GM18861 (cell line): Measurements from ENCODE around the gene TRABD.

ENCODE experiments used
- ATAC-seq: cut with Tn5 transposase; IDR thresholded peaks from one replicate; pipeline ENCODE4 v1.9.1; 2021; ENCODE audit not compliant: unreplicated experiment

TRABD gene

DNA sequence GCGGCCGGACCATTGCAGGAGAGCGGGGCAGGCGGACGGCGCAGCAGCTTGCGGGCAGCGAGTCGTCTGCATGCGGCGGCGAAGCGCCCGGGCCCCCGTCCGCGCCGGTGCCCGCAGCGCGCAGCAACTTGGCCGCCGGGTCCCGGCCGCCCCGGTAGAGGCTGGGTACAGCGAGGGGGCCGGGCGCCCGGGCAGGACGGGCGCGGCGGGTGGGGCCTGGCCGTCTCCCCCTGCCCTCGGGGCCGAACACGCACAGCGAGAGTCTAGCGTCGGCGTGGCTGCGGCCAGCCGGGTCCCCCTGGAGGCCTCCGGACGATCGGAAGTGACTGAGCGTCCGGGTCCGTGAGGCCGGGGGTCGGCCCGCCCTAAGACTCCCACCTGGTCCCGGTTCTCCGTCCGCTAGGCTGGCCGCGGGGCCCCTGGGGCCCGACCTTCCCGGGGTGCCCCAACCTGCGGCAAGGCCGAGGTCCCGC, 775 bp upstream of the TRABD start:
- ATAC-seq, result no peak

GRCh38 chr22:50186181-50186714, 535 bp downstream of the TRABD start:
- ATAC-seq, result no peak

DNA sequence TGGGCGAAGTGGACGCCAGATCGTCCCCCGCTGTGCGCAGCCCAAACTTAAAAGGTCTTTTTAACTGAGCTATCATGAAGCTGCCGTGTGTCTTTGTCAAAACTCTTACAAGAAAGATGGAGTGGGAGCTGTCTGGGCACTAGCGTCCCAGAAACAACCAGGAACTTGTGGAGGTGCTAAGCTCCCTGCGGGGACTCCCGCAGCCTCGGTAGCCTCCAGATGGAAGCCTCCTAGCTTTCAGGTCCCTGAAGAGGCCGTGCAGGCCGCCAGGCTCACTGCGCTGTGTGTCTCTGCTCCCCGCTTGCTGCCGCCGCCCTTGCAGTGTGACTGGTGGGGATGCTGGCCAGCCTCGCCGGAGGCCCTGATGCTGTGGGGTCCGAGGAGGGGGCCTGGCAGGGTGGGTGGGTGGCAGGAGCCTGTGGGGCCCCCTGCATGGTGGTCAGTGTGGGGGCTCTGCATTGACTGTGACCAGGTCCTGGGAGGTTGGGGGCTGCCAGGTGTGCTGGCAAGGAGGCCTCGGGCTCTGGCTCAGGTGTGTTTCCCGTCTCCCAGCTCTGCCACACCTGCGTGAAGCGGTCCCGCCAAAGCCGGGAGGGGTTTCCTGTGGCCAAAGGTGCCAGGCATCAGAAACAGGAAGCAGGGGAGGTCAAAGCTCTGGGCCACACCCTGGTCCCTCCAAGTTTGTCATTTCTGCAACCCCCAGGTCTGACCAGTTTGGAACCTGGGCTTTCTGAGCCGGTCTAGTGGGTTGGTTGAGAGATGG, 1.2 kb downstream of the TRABD start:
- ATAC-seq, result no peak

DNA sequence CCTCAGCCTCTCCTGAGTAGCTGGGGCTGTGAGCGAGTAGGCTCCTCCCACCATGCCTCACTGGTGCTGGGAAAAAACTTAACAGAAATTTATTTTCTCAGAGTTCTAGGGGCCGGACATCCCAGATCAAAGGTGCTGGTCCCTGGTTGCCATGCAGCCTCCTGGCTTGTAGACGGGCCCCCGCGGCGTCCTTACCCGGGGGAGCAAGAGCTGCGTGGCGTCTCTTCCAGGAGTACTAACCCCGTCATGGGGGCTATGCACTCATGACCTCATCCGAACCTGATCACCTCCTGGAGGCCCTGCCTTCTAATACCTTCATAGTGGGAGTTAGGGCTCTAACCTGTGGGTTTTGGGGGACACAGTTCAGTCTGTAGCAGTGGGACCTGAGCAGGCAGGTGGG, 2.6 kb downstream of the TRABD start:
- ATAC-seq, result no peak

DNA sequence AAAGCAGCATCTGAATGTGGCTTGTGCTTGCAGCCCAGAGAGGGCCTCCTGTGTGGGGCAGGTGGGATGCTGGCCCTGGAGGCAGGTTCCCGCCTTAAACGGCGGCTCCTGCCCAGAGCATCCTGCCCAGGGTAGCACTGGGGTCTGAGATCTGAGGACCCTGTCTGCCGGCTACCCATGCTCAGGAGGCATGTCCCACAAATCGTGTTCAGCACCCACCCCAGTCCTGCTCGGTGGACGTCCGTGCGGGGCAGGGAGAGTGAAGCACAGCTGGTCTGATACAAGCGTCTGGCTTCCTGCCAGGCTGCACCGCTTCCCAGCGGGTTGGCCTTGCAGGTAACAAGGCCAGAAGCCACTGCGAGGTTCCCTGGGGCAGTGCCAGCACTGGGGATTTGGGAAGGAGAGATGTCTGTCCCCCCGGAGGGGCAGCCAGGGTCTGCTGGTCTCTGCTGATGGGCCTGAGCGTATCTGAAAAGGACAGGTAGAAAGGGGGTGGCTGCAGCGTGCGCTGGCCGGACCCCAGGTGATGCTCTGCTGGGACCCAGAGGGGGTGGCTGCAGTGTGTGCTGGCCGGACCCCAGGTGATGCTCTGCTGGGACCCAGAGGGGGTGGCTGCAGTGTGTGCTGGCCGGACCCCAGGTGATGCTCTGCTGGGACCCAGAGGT, 3.6 kb downstream of the TRABD start:
- no peak for ATAC-seq

DNA sequence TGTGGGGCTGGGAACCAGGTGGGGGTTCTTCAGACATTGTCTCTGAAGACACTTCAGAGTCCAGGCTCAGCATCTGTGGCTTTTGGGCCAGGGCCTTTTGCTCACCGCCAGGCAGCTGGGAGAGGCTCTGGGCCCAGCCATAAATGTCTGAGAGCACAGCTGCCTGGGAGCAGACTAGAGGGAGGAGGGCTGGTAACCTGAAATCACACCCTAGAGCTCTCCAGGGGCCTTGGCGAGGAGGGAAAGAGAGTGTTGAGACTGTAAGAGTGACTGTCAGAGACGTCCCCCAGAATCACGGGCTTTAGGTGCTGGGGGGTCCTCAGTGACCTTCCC, 4.1 kb downstream of the TRABD start:
- no peak for ATAC-seq

DNA sequence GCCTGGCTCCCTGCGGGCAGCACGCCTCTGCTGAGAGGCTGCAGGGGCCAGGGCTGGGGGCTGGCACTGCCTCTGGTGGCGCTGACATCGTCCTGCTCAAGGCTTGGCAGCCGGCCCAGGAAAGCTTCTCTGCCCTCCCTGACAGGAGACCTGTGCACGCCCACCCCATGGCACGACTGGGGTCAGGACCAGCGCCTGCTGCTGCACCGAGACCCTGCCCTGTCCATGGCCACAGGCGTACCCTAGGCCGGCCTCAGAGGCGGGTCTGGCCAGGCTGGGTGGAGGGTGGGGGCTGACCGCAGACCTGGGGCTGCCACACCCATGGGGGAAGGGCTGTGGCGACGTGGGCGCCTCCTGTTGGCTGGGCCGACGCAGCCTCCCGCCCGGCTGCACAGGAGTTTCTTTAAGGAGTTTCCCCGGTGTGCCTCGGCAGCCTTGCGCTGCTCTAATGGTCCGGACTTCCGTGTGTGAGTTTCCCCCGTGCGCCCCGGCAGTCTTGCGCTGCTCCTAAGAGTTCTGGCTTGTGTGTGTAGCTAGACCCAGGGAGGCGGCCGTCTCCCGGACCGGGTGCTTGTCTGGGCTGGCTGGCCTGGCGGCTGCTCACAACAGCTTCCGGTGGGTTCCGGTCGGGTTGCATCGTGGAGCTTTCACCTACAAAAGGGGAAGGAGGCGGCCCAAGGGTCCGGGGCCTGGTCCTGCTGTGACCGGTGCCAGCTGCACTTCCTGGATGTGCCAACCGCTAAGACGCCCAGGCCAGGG, 4.6 kb downstream of the TRABD start:
- ATAC-seq, result peak; percentile 36

DNA sequence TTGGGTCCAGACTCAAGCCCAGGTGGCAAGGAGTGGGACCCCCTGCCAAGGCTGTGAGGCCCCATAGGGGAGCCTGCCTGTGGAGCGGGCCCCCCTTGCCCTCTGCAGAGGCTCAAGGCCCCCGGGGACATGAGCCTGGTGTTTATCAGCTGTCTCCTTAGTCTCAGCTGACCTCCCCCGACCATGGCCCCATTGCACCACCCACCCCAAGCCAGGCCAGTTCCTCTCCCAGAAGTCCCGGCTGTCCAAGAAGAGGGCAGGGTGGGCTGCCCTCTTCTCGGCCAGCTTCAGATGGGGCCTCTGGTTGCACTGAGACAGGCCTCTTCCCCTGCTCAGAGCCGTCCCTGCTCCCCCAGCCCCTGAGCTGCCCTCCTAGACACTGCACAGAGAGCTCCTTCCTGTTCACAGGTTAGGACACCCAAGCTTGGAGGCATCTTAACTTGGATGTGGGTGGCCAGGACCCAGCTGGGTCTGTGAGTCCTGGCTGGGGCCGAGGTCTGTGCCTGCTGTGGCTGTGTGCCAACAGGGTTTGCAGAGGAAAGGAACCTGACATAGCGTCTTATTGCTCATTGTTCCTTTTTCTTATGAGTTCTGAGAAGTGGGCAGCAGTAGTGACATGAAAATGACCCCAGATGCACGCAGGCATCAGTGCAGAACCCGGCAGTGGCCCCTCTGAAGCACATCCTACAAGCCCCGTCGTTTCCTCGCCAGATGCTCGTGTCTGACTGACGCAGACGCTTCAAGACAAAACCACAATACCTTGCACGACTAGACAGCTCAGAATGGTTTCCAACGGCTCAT, 5.4 kb downstream of the TRABD start:
- peak; percentile 27 for ATAC-seq

- ATAC-seq, result no peak
Measured at GRCh38 chr22:50192436-50193204, 6.9 kb downstream of the TRABD start.

DNA sequence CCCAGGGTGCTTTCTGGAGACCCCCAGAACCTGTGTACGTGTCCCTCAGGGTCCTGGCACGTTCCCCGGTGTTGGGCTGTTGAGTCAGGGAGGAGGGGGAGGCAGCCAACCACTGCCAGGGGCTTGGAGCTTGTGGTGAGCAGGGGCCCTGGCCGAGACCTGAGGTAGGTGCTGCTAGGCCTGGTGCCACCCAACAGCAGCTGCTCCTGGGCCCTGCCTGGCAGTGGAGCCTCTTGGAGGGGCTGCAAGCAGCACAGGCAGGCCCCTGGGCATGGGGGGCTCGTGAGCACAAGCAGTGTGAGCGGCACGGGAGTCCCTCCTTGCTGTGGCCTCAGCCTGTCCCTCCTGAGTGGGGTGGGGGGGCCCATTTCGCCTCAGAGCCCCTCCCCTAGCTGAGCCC, 7.9 kb downstream of the TRABD start:
- no peak for ATAC-seq

DNA sequence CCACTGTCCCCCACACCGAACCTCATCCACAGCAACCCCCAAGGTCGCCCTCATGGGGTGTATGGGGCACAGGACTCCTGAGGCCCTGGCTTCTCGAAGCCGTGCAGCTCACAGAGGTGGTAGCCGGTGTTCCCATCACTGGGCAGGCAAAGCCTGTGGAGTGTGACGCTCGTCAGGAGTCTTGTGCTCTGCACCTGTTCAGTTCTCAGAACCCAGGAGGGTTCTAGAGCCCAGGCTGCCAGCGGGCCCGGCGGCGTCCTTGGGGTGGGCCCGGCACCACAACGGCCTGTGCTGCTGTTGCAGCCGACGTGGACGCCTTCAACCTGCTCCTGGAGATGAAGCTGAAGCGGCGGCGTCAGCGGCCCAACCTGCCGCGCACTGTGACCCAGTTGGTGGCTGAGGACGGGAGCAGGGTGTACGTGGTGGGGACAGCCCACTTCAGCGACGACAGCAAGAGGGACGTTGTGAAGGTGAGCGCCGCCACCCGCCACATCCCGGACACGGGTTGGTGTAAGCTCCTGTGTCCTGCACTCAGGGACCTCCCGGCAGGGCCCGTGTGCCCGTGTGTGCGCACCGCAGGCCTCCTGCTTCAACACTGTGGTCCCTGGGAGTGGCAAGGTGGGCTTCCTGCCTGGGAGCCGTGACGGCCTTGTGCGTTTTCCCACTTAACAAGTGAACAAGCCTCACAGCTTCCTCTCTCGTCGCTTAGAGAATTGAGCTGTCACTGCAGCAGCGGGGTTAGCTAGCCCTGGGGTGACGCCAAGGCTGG, 8.5 kb downstream of the TRABD start:
- ATAC-seq, result no peak

DNA sequence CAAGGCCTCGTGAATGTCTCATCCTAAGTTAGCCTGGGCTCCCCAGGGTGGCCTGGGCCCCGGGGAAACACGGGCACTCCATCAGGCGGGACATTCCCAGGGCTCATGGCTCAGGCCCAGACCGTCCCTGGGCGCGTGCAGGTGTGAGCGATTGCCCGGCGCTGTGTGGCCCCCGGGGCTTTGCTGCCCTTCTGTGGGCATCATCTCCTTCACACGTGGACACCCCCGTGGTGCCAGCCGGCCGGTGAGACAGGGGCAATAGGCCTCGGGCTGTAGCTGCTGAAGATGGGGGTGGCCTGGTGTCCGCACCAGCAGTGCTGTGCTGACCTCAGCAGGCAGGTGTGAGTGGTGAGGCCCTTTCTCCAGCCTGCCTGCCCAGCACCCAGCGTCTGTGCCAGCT, 10.5 kb downstream of the TRABD start:
- ATAC-seq, result no peak

DNA sequence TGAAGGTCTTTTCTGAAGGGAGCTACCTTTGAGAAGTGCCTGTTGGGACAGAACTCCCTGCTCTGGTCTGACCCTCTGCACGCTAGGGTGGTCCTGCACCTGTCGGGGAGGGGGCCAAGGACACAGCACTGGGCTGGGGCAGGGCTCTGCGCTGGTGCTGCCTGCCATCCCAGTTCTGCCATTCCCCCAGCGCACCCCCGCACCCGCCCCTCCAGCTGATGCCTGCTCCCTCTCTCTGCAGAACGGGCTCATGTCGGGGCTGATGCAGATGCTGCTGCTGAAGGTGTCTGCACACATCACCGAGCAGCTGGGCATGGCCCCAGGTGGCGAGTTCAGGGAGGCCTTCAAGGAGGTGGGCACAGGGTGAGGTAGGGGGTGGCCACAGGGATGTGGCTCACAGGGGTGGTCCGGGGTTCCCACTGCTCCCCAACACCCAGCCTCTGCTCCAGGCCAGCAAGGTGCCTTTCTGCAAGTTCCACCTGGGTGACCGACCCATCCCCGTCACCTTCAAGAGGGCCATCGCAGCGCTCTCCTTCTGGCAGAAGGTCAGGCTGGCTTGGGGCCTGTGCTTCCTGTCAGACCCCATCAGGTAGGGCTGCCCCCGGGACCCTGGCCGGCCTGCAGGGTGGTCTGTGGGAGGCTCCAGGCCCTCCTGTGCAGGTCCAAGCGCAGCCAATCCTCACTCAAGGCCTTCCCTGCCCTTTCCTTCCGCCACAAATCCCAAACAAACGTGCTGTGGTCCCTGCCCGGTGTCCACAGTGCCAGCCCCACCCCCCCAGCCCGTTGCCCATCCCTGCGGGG, 11.5 kb downstream of the TRABD start:
- ATAC-seq, result no peak

DNA sequence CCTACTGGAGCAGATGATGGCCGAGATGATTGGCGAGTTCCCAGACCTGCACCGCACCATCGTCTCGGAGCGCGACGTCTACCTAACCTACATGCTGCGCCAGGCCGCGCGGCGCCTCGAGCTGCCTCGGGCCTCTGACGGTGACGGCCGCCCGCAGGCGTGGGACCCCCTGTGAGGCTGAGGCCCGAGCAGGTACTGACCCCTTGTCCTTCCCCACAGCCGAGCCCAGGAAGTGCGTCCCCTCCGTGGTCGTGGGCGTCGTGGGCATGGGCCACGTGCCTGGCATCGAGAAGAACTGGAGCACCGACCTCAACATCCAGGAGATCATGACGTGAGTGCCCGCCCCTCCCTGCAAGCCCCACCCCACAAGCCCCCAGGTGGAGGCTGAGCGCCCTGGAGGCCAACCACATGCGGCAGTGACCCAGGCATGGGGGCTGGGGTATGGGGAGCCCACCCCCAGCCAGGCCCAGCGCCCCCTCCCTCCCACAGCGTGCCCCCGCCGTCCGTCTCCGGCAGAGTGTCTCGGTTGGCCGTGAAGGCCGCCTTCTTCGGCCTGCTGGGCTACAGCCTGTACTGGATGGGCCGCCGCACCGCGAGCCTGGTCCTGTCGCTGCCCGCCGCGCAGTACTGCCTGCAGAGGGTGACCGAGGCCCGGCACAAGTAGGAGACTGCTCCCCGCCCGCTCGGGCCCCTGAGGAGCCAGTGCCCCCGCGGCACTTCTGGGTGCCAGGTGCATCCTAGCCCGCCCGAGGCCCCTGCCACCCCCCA, 12.3 kb downstream of the TRABD start:
- no peak for ATAC-seq

GRCh38 chr22:50198624-50199017, 12.9 kb downstream of the TRABD start:
- ATAC-seq, result no peak

DNA sequence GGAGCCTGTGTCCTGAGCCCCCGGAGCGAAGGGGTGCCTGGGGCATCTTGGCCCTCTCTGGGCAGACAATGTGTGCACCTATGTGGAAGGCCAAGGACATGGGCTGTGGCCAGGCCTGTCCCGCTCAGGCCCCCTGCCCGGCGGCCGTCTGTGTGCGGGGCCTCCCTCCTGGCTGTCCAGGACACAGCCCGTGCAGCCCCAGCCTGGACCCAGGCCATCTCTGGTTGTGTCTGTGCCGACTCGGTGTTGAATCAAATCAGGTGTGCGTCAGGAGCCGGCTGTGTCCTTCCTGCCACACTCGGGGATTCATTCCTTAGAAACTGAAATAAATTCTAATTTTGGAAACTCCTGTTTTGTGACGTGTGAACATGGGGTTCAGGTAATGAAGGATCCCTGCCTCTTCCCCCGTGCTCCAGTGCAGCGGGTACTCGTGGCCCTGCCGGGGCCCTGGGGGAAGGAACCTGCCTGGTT, 13.6 kb downstream of the TRABD start:
- ATAC-seq, result no peak

DNA sequence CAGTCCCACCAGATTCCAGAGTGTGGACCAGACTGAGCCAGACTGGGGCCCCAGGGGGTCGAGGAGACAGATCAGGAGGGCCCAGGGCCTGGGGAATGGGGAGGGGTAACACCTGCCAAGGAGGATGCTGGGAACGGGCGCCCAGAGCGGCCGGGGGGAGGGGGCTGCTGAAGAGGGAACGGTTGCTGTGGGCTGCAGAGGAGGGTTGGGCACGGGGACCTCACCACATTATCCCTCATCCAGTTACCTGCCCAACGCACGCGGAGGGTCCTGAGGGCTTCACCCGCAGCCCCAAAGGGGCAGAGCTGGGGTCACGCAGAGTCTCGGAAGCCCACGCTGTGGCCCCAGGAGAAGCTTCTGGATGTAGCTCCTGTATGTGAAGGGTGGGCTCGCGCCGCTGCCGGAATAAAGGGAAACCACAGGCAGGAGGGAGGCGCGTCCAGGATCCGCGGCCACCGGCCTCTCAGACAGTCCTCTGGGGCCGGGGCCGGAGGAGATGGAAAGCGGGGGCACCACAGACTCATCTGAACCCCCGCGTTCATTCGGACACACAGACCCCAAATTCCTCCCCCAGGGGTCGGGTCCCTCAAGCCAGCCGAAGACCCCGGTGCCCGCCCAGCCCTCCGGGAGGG, 14.2 kb downstream of the TRABD start:
- ATAC-seq, result peak; percentile 3
